HG03175 (cell line): ENCODE results near the gene ZCCHC2.

Experiments used
- ATAC-seq: cut with Tn5 transposase; IDR thresholded peaks from one replicate; pipeline ENCODE4 v1.9.1; 2021; ENCODE audit warnings: mild to moderate bottlenecking, moderate library complexity; ENCODE audit not compliant: unreplicated experiment

Gene ZCCHC2

DNA sequence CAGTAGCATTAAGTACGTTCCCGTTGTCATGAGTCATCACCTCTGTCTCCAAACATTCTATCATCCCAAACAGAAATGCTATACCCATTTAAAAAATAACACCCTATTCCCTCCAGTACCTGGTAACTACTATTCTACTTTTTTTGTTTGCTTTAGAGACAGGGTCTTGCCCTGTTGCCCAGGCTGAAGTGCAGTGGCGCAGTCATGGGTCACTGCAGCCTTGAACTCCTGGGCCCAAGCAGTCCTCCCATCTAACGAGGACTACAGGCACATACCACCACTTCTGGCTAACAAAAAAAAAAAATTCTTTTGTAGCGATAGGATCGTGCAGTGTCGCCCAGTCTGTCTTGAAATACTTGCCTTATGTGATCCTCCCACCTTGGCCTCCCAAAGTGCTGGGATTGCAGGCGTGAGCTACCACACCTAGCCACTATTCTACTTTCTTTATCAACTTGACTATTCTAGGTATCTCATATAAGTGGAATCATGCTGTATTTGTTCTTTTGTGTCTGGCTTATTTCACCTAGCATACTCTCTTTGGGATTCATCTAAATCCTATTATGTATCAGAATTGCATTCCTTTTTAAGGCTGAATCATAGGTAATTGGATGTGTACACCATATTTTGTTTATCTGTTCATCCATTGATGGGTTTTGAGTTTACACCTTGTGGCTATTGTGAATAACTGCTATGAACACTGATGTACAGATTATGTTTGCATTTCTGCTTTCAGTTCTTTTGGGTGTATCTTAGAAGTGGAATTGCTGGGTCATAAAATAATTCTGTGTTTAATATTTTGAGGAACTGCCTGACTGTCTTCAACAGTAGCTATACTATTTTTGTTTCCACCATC, 14.4 kb downstream of the ZCCHC2 start:
- ATAC-seq = no peak

DNA sequence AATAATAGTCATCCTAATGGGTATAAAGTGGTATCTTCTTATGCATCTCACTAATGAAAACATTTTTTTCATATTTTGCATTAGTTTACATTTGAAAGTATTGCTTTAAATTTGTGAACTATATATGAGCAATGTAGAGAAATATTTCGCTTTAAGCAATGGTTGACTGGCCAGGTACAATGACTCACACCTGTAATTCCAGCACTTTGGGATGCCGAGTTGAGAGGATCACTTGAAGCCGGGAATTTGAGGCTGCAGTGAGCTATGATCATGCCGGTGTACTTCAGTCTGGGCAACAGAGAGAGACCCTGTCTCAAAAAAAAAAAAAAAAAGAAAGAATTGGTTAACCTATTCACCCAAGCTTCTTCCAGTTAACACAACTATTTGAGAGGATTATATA, 15.1 kb downstream of the ZCCHC2 start:
- ATAC-seq = no peak

DNA sequence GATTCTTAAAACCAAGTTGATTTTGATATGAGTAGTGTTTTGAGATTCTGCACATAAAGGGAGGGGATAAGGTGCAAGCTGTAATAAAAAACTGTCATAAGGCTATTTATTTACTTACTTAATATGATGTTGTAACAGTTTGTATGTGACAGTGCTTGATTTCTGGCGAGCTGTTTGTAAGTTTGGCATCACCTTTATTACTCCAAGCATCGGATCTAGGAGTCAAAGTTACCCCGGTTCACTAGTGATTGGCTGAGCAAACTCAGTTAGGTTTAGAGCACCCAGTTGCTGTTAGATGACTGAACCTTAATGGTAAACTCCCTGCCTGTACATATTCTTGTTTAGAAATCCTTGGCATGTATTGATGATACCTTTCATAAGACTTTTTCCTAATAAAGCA, 16.1 kb downstream of the ZCCHC2 start:
- ATAC-seq = no peak

DNA sequence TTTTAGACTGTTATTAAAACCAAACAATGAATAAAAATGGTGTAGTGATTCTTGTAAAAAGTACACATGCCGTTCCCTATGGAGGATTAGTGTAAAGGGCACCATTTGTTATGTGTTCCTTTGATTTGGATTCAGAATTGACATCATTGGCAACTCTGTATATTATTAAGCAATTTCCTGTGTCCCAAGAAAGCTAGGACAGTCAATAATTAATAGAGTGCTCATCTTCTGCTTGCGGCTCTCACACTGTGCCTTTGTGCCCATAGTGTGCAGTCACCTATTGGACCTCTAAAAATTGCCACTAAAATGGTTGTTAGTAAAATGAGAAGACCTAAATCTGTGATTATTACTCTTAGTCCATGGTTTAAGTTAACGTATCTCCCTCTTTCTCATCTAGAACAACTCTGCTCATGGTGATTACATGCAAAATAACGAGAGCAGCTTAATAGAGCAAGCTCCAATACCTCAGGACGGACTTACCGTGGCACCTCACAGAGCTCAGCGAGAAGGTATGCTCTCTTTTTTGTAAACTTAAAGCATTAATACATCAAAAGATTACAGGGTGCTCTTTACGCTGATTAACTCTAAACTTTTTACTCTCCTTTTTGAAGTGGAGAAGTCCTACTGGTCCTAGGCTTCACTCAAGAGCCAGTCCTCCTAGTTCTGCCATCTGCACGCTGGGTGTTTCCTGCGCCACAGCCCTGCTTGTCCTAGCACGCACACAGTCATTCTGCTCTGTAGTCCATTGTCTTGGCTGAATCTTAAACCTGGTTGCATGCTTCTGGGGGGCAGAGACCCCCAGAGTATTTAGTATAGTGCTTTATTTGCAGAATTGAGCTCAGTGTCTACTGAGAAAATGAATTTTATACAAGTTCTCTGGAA, 16.7 kb downstream of the ZCCHC2 start:
- ATAC-seq = no peak

DNA sequence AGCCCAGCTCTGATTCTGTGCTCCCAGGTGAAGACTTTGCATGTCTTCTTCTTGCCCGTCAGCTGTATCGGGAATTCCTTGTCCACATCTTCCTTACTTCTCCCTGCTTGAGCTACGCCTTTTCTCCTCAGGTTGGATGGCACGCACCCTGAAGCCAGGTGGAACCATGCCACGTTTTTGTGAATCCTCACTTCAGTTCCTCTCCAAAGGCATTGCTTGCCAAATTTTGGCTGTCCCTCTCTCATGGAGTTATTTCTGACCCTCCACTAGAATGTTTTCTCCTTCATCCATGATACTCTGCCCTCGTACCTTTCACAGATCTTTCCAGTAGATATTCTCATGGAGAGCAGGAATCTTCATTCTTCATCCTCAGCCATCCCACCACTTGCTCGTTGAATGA, 20.2 kb downstream of the ZCCHC2 start:
- no peak for ATAC-seq

DNA sequence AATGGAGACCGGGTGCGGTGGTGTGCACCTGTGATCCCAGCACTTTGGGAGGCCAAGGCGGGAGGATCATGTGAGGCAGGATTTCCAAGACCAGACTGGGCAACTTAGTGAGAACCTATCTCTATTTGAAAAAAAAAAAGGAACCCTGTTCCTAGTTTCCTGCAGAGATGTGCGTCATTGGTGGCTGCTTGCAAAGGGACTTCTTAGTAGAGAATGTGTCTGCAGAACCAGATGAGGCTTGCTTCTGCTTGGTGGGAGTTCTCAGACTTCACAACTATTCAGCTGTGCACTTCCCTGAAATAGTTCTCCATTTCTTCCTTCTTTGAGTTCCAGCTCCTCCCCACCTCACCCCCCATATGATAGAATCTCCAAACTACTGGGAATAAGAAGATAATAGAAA, 22.3 kb downstream of the ZCCHC2 start:
- ATAC-seq = no peak

DNA sequence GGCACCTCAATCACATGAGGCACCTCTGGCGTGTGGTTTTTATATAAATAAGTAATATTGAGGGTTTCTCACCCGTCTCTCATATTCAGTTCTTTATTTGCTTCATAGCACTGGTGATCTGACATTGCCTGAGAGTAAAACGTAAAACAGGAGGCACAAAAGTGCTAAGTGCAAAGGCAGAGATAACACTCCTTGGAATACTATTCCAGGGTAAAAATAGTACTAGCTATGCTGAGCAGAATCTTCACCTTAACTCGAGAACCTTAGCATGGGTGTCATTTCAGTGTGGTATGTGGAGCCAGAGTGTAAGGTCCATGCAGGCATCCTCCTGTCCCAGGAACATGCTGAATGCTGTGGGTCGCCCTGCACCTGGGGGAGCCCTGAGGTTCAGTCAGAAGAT, 26.9 kb downstream of the ZCCHC2 start:
- ATAC-seq = no peak

DNA sequence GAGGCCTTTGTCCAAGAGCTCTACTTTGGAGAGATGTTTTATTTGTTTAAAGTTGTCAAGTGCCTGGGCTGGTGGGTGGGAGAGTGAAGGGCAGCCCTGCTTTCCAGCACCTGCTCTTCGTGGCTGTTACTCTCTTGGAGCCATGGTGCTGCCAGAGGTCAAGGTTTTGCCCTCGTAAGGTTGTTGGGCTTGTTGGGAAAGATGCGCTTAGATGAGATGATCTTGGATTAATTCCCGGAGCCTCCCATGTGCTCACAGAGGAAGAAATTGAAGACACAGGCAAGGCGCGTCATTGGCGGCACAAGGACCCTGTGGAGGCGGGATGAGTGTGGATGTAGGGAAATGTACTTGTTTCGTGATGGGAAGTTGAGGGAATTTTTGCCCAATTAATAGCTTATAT, 27.9 kb downstream of the ZCCHC2 start:
- ATAC-seq = no peak

DNA sequence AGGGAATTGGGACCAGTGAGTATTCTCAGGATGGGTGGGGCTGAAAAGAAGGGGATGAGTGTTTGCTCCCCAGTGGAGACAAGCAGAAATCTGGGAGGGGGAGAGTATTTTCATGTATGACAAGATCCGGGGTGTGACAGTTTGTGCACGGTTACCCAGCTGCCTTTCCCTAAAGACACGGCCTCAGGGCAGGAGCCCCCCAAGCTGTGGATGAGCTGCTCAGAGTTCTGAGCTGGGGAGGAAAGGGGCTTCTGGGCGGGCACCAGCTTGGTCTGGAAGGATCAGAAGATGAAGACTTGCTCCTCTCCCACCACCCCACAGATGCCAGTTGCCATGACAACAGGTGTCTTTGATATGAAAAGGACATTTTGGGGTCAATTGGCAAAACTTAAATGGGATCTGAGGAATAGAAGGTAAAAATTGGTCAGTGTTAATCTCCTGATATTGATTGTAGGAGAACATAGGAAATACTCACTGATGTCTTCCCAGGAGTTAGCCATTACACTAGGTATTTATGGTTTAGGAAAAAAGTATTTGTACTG, 29.2 kb downstream of the ZCCHC2 start:
- no peak for ATAC-seq

DNA sequence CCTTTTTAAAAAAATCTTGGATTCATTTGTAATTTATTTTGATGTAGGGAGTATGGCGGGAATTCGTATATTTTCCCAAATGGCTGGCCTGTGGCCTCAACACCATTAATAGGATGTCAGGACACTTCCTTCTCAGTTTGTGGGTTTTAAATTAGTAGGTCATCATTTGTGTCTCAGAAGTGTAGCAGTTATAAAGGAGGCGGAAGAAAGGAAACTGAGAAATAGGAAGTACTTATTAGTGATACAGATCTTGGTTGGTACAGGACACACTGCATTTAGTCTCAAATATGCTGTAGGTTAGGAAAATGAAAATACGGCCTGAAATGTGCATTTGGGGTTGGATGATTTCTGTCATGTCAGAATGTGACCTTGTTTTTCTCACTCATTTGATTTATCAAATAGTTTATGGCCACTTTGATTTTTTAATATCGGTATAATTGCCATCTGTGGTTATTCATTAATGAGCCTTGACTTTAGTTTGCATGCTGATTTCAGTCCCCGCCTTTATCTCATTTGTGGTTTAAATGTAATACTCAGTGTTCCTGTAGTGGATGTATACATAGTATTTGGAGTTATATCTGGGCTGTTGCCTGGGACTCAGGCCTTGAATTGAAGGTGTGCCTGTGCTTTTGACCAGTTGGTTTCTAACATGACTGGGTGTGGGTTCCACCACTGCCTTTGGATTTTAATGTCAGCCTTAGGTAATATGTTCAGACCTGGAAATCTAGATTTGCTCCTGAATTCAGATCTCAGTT, 31.4 kb downstream of the ZCCHC2 start:
- peak; percentile 63 for ATAC-seq

DNA sequence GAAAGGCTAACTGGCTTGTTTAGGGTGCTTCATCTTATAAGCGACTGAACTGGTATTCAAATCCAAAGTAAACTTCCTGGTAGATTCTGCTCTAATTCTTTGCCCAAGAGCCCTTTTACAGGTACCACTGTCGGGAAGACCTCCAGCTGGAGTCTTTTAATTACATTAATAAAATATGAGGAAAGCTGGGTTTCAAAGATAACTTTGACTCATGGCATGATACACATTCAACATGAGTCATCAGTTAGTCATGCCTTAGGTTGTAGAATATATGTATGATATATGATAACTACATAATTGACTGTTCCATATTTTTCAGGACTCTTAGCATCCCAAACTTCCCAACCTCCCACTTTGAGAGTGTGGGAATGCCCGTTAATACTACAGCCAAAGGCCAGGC, 32.3 kb downstream of the ZCCHC2 start:
- ATAC-seq = no peak

DNA sequence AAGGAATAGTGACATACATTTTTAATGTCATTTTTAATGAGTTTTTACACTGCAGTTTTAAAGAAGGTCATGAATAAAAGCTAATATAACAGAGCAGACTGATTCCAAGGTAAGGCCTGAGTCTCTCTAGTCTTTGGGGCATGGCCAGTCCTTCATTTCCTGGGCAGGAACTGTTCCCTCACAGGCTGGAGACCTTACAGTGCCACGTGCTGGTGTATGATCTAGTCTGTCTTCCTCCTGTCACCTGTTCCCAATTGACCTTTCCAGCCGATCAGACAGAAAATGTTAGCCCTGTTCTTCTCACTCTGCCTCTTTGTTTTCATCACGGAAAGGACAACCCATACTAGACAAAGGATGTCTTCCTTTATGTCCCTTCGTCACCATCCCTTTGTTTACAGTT, 33.6 kb downstream of the ZCCHC2 start:
- ATAC-seq = no peak

DNA sequence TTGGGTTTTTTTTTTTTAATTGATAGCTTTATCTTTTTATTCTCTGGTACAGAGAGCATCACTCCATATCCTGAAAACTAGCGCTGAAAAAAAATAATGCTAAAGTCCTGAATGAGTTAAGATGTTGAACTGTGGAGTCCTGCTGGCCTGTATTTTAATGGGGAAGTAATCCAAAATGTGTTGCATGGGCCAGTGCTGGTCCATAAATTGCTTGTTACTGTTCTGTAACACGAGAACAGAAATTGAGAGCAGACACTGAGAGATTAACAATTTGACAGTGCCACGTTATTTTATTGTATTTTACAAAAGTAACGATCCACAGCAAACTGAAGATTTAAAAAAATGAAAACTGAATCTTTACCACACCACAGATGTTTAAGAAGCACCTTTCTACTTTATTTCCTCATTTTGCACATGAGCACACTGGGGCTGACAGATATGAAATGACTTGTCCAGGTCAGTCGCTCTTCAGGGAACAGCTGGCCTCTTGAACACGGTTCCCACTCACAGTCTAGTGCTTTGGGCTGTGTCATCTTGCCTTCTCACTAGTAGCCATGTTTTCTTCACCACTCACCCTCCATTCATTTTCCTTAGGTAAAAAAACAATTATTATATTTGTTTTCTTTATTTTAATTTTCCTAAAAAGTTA, 35.3 kb downstream of the ZCCHC2 start:
- ATAC-seq = no peak

DNA sequence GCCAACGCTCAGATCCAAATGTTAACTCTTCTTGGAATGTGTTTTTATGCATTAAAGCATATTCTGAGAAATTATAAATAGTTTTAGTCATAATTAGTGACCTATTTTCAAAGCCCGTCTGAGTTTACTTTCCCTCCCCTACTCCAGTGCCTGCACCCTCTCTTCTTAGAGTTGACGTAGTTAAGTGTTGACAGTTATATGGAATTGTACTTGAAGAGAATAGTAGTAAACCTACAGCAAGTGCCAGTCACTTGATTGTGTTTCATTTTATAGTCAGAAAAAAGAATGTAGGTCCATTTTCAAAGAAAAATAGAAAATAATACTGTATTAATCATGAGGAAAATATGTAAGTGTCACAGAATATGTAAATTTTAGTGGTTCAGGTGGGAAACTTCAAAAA, 41.2 kb downstream of the ZCCHC2 start:
- no peak for ATAC-seq

DNA sequence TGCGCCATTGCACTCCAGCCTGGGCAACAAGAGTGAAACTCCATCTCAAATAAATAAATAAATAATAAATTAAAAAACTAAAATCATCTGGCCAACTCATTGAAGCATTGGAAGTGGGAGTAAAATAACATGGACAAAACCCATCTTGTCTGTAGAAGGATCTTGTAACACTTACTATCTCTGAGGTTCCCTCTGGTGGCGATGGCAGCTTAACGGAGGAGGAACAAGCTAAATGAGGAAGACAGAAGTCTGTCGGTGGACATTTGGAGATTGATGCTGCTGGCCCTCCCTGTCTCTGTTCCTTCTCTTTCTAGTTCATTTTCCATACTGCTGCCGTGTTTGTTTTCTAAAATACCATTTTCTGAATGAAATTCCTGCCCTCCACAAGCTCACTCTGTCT, 43.4 kb downstream of the ZCCHC2 start:
- no peak for ATAC-seq

DNA sequence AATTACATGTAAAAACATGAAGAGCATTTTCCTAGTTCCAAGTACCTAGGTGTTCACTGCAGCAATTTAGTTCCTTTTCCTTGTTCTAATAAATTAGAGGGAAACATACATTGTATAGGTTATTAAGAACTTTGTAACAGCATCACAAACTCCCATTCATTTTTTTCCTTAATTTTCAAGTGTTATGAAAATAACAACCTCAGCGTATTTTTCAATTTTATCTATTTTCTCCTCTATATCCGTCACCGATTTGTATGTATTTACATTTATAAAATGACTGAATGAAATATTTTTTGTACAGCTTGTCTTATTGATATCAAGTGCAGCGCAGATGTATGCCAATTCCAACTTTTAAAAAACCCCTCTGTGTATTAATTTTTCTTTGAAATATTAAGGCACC, 44.0 kb downstream of the ZCCHC2 start:
- ATAC-seq = no peak

DNA sequence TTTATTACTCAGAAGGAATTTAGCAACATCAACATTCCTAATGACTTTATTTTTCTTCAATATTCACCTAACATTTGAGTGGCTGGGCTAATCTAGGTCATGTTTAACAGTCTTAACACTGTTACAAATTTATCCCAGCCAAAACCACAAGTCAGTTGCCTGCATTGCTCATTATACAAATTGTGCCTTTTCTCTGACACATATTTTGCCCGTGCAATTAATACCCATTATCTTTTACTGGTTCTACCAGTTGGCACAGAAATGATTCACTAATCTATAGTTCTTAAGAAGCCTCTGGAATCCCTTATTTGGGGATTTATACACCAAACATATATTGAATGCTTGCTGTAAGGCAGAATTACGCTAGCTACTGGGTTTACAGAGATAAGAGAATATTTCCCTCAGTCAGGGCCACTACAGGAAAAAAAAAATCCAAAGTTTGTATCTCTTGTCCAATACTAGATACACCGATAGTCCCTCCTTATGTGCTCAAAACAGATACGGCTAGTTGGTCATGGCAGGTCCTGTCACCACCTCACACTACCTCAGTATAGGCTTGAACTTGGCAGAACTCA, 46.3 kb downstream of the ZCCHC2 start:
- no peak for ATAC-seq

DNA sequence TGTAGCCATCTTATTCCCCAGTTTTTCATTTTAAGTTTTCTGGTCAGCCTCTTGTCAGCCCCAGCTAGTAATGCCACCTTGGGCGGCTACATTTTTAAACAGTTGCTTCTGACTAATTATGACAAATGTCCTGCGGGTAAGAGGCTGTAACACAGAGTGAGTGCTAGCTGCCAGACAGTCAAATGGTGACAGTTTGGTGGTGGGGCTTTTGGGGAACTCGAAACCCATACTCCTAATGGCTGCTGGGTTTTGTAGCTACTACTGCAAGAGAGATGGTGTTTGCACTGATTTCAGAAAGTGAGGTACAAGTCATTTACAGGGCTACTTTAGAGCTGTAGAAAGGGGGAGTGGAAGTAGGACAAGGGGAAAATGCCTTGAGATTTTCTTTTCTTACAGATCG, 48.2 kb downstream of the ZCCHC2 start:
- no peak for ATAC-seq

DNA sequence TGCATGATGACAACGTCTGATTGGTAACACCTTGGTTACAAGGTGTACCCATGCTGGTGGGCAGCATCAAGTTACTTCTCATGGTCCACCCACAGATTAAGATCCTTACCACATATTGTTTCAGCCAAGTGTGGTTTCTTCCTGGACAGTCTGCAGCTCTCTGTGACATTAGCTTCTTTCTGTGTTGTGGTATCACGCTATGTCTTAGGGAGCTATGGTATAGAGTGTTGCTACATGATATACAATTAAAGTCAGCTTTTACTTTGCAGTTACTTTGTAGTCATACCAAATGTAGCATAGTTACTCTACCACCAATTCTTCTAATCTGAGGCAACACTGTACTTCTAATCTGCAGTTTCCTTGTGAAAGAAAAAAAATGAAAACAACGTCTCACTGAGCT, 48.8 kb downstream of the ZCCHC2 start:
- ATAC-seq = no peak

DNA sequence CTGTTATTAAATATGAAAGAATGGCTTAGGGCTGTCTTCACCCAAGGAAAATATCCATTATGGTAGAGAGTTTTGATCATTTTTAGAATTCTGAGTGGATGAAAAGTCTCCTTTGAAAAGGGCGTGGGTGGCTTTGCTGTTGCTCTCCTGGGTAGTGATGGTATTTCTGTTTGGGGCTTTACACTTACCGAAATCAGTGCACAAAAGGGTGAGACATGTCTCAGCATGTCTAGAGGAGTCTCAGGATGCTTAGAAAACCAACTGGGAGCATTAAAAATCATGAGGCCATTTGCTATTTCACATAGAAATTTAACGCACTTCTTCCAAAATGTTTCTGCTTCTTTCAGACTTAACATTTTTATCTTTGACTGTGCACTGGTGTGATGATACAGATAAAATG, 49.6 kb downstream of the ZCCHC2 start:
- ATAC-seq = no peak
